Mesendoderm (in vitro differentiated cells): Measurements from ENCODE around the gene TBC1D10B.
A peak's percentile ranks its signal among the peaks of the same experiment; 100 is the strongest.

Experiments
- DNase-seq: peaks from one replicate; pipeline ENCODE4 v3.0.0; 2013
- H2AK5ac ChIP-seq: 2 replicates; pipeline ENCODE4 v1.6.1; 2013; ENCODE audit warnings: low read length, inconsistent platforms
- H2BK120ac ChIP-seq: 2 replicates; pipeline ENCODE4 v1.6.1; 2013; ENCODE audit warnings: low read depth, mild to moderate bottlenecking, low read length, moderate library complexity, mixed read lengths
- H2BK15ac ChIP-seq: replicated peaks from 2 replicates; pipeline ENCODE4 v1.6.1; 2013; ENCODE audit warnings: low read depth, mild to moderate bottlenecking, moderate library complexity
- H2BK5ac ChIP-seq: 2 replicates; pipeline ENCODE4 v1.6.1; 2013; ENCODE audit warnings: low read length, inconsistent platforms
- H3K18ac ChIP-seq: 2 replicates; pipeline ENCODE4 v1.6.1; 2013; ENCODE audit warnings: mild to moderate bottlenecking, low read length, mixed read lengths
- H3K23ac ChIP-seq: one replicate; pipeline ENCODE4 v1.6.1; 2013; ENCODE audit warnings: low read length
- H3K27ac ChIP-seq: 2 replicates; pipeline ENCODE4 v1.5.1; 2013; ENCODE audit warnings: low read depth, mild to moderate bottlenecking, inconsistent platforms, low read length, moderate library complexity
- H3K27me3 ChIP-seq: 2 replicates; pipeline ENCODE4 v1.6.1; 2013; ENCODE audit warnings: low read length, control low read depth, mild to moderate bottlenecking, inconsistent platforms; ENCODE audit not compliant: insufficient read depth, poor library complexity
- H3K36me3 ChIP-seq: 2 replicates; pipeline ENCODE4 v1.6.1; 2013; ENCODE audit warnings: low read length, inconsistent platforms; ENCODE audit not compliant: control insufficient read depth, insufficient read depth
- H3K4ac ChIP-seq: one replicate; pipeline ENCODE4 v1.6.1; 2013; ENCODE audit warnings: low read depth, mild to moderate bottlenecking, low read length, moderate library complexity
- H3K4me1 ChIP-seq: 2 replicates; pipeline ENCODE4 v1.6.1; 2013; ENCODE audit warnings: low read depth, low read length, inconsistent platforms; ENCODE audit not compliant: control insufficient read depth
- H3K4me2 ChIP-seq: 2 replicates; pipeline ENCODE4 v1.6.1; 2013; ENCODE audit warnings: low read length
- H3K4me3 ChIP-seq: 2 replicates; pipeline ENCODE4 v1.5.1; 2013; ENCODE audit warnings: mild to moderate bottlenecking, low read length
- H3K56ac ChIP-seq: one replicate; pipeline ENCODE4 v1.6.1; 2013; ENCODE audit warnings: low read length
- H3K79me1 ChIP-seq: 2 replicates; pipeline ENCODE4 v1.6.1; 2013; ENCODE audit warnings: low read length, inconsistent platforms
- H3K79me2 ChIP-seq: 2 replicates; pipeline ENCODE4 v1.6.1; 2013; ENCODE audit warnings: mild to moderate bottlenecking, low read length; ENCODE audit not compliant: control insufficient read depth, insufficient read depth
- H3K9ac ChIP-seq: 2 replicates; pipeline ENCODE4 v1.6.1; 2013; ENCODE audit warnings: low read length, inconsistent platforms
- H4K5ac ChIP-seq: one replicate; pipeline ENCODE4 v1.6.1; 2013; ENCODE audit warnings: low read length
- H4K8ac ChIP-seq: one replicate; pipeline ENCODE4 v1.6.1; 2013; ENCODE audit warnings: low read depth, mild to moderate bottlenecking, control low read depth, low read length, moderate library complexity
- WGBS: extraction: QIAGEN DNeasy Blood & Tissue Kit; methylation state at CpG from one replicate; pipeline ENCODE4 v1.1.7; 2013; ENCODE audit warnings: low lambda C conversion rate, missing lambda C conversion rate; ENCODE audit not compliant: insufficient coverage; ENCODE audit errors: extremely low coverage; 5-methylcytosine and 5-hydroxymethylcytosine counted together

The TBC1D10B gene

DNA sequence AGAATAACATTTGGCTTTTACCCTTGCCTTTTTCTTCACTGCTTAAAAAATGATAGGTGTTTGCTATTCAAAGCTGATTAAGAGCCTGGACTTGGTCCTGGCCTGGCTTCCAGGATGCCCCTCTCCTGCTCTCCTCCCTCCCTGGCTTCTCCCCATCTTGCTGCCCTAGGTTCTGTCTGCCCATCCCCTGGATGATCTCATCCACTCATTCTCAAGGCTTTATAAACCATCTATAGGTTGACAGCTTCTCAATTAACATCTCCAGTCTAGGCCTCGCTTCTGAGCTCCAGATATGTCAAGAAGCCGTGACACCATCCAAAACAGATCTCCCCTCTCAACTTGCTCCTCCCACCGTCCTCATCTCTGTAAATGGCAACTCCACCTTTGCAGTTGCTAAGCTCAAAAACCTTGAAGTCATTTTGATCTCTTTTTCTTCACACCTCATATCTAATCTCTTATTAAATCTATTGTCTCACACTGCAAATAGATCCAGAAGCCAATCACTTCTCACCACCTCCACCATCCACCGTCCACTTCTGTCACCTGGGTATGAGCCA lies 45.8 kb upstream of the TBC1D10B start:
- H3K79me1 ChIP-seq: peaks cover 1% of the 10 kb centered on the region
- no peak overlapping the region for H3K27ac ChIP-seq
- H3K4me2 ChIP-seq: no peak overlapping the region
- peak; percentile 25 for DNase-seq
- H2BK15ac ChIP-seq: no peak overlapping the region
- H2BK120ac ChIP-seq: no peak overlapping the region
- no peak overlapping the region for H3K9ac ChIP-seq
- no peak overlapping the region for H4K5ac ChIP-seq
- H3K23ac ChIP-seq: no peak overlapping the region
- no CpG with 5 or more reads among the region's 4 CpGs for WGBS
- no peak overlapping the region for H2AK5ac ChIP-seq
- no peaks in the 10 kb centered on the region for H3K79me2 ChIP-seq
- no peak overlapping the region for H3K56ac ChIP-seq
- H3K27me3 ChIP-seq: no peaks in the 10 kb centered on the region
- no peaks in the 10 kb centered on the region for H3K4me1 ChIP-seq
- H3K4ac ChIP-seq: no peak overlapping the region
- peaks cover 6% of the 10 kb centered on the region for H3K36me3 ChIP-seq
- no peak overlapping the region for H3K4me3 ChIP-seq
- no peak overlapping the region for H3K18ac ChIP-seq
- no peak overlapping the region for H4K8ac ChIP-seq
- H2BK5ac ChIP-seq: no peak overlapping the region

DNA sequence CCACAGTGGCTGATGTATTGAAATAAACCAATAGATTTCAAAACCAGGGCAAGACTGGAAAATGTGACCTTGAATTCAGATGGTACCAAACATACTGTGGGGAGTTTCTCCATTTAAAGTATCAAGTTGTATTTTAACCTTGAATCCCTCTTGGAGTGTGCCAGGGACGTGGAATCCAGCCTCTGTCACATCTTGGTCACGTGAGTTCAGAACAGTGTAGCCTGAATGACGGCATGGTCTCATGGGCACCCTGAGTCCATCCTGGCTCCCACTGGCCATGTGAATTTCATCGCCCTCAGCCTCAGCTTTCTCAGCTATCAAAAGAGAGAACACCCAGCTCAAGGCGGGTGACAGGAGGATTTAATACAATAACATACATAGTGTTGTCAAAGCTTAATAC lies 43.9 kb upstream of the TBC1D10B start:
- no CpG with 5 or more reads among the region's 5 CpGs for WGBS
- peaks cover 4% of the 10 kb centered on the region for H3K79me1 ChIP-seq

GRCh38 chr16:30413112-30413806 lies 43.0 kb upstream of the TBC1D10B start:
- Histone ChIP-seq H4K8ac (no peak overlapping the region), H3K18ac (no peak overlapping the region), H3K4me3 (no peak overlapping the region), H2BK120ac (no peak overlapping the region), H3K4ac (no peak overlapping the region), H3K79me1 (peaks cover 6% of the 10 kb centered on the region), H3K36me3 (peaks cover 7% of the 10 kb centered on the region), H3K4me2 (no peak overlapping the region), H3K4me1 (peaks cover under 1% of the 10 kb centered on the region), H3K27me3 (no peaks in the 10 kb centered on the region), H3K23ac (no peak overlapping the region), H2AK5ac (no peak overlapping the region), H2BK5ac (no peak overlapping the region), H3K9ac (no peak overlapping the region), H3K56ac (no peak overlapping the region), H3K27ac (no peak overlapping the region), H3K79me2 (no peaks in the 10 kb centered on the region), H4K5ac (no peak overlapping the region), H2BK15ac (no peak overlapping the region)
- DNase-seq: no peak
- WGBS: 100% methylated on average over 1 of the region's 6 CpGs

More for the DNA sequence above, 43.9 kb upstream of the TBC1D10B start:
- Histone ChIP-seq H2AK5ac (no peak overlapping the region), H3K4me3 (no peak overlapping the region), H3K4me2 (no peak overlapping the region), H3K79me2 (no peaks in the 10 kb centered on the region), H3K9ac (no peak overlapping the region), H3K18ac (no peak overlapping the region), H3K4ac (no peak overlapping the region), H3K4me1 (no peaks in the 10 kb centered on the region), H4K5ac (no peak overlapping the region), H3K56ac (no peak overlapping the region), H2BK15ac (no peak overlapping the region), H3K27ac (no peak overlapping the region), H2BK120ac (no peak overlapping the region), H4K8ac (no peak overlapping the region), H2BK5ac (no peak overlapping the region), H3K27me3 (no peaks in the 10 kb centered on the region), H3K36me3 (peaks cover 7% of the 10 kb centered on the region), H3K23ac (no peak overlapping the region)
- no peak for DNase-seq

GRCh38 chr16:30409125-30410060 lies 39.1 kb upstream of the TBC1D10B start:
- peaks cover 7% of the 10 kb centered on the region for H3K4me1 ChIP-seq
- no CpG with 5 or more reads among the region's 15 CpGs for WGBS
- no peak overlapping the region for H2BK15ac ChIP-seq
- no peaks in the 10 kb centered on the region for H3K79me2 ChIP-seq
- no peak overlapping the region for H2AK5ac ChIP-seq
- peaks cover 7% of the 10 kb centered on the region for H3K36me3 ChIP-seq
- H4K5ac ChIP-seq: no peak overlapping the region
- H2BK120ac ChIP-seq: no peak overlapping the region
- peak overlapping the region; percentile 51 for H3K9ac ChIP-seq
- H3K27me3 ChIP-seq: no peaks in the 10 kb centered on the region
- H4K8ac ChIP-seq: no peak overlapping the region
- H3K79me1 ChIP-seq: peaks cover 9% of the 10 kb centered on the region
- H3K4ac ChIP-seq: no peak overlapping the region
- peak overlapping the region; percentile 65 for H3K56ac ChIP-seq
- peak; percentile 93 for DNase-seq
- no peak overlapping the region for H3K4me3 ChIP-seq
- H2BK5ac ChIP-seq: no peak overlapping the region
- H3K23ac ChIP-seq: no peak overlapping the region
- no peak overlapping the region for H3K4me2 ChIP-seq
- no peak overlapping the region for H3K27ac ChIP-seq
- no peak overlapping the region for H3K18ac ChIP-seq

GRCh38 chr16:30407804-30408534 lies 37.7 kb upstream of the TBC1D10B start:
- Histone ChIP-seq H4K5ac (no peak overlapping the region), H3K56ac (peak overlapping the region; percentile 95), H3K4ac (peak overlapping the region; percentile 17), H3K4me2 (peak overlapping the region; percentile 65), H3K18ac (peak overlapping the region; percentile 35), H2BK120ac (no peak overlapping the region), H3K27me3 (no peaks in the 10 kb centered on the region), H2BK5ac (peak overlapping the region; percentile 25), H3K79me2 (no peaks in the 10 kb centered on the region), H2AK5ac (no peak overlapping the region), H3K36me3 (peaks cover 7% of the 10 kb centered on the region), H2BK15ac (no peak overlapping the region), H3K27ac (peak overlapping the region; percentile 24), H3K9ac (peak overlapping the region; percentile 95), H3K79me1 (peaks cover 9% of the 10 kb centered on the region), H3K23ac (peak overlapping the region; percentile 95), H3K4me1 (peaks cover 7% of the 10 kb centered on the region), H4K8ac (no peak overlapping the region), H3K4me3 (peak overlapping the region; percentile 86)
- WGBS: no CpG with 5 or more reads among the region's 19 CpGs
- DNase-seq: peak; percentile 60
